ENCODE data around the gene STMP1. TPM values are rescaled to one million over a fixed set of nuclear protein-coding genes. Genes with fewer than 3 reads are reported as not detected.

Gene STMP1
- total RNA-seq, 1 experiment from 2014 or later = 33.6 TPM

DNA sequence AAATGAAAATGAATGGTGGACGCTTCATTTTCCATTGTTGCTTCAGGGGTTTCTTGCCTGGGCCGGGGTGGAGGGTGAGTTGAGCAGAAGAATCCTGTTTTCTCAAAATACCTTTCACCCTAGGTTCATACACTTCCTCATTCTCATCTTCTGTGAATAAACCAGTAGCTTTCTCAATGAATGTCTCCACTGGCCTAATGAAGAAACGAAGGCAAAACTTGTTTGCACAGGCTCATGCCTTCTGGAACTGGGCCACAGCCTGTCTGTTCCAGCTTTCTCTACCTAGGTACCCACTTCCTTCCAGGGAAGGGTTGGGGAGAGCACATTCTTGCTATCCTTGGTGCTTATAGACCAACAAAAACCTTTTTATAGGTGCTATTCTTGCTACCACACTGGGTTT lies 21.3 kb downstream of the STMP1 start:
- CTCF ChIA-PET = interaction anchor here (0.7 to 2.8 kb wide), 3 partner anchors 9 to 21 kb away, joined by 3 to 7 read pairs (median 3); partner anchors contain the start of gene STMP1
- H3K9me3 Mint-ChIP-seq (ENCODE audit: unreplicated experiment) = no peaks in the 10 kb centered on the region
- H3K4me3 Mint-ChIP-seq (ENCODE audit: unreplicated experiment) = no peak overlapping the region
- peak overlapping the region; percentile 1 for H3K27ac Mint-ChIP-seq (ENCODE audit: low read depth, unreplicated experiment)
- no TSS peak for BruUV-seq (replicated peaks)
- intact Hi-C loops (cut with micrococcal nuclease) = no loop called here
- peak; percentile 42 for DNase-seq (ENCODE audit: unreplicated experiment)
- no peaks in the 10 kb centered on the region for H3K27me3 Mint-ChIP-seq (ENCODE audit: insufficient read depth, unreplicated experiment)
- H3K36me3 Mint-ChIP-seq (ENCODE audit: insufficient read depth, unreplicated experiment) = peaks cover 18% of the 10 kb centered on the region
- TF ChIP-seq, protein P1, sequence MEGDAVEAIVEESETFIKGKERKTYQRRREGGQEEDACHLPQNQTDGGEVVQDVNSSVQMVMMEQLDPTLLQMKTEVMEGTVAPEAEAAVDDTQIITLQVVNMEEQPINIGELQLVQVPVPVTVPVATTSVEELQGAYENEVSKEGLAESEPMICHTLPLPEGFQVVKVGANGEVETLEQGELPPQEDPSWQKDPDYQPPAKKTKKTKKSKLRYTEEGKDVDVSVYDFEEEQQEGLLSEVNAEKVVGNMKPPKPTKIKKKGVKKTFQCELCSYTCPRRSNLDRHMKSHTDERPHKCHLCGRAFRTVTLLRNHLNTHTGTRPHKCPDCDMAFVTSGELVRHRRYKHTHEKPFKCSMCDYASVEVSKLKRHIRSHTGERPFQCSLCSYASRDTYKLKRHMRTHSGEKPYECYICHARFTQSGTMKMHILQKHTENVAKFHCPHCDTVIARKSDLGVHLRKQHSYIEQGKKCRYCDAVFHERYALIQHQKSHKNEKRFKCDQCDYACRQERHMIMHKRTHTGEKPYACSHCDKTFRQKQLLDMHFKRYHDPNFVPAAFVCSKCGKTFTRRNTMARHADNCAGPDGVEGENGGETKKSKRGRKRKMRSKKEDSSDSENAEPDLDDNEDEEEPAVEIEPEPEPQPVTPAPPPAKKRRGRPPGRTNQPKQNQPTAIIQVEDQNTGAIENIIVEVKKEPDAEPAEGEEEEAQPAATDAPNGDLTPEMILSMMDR (IDR thresholded peaks at IDR 0.05; ENCODE audit: unreplicated experiment) = no peak
- POLR2A ChIA-PET = interaction anchor here (0.6 to 2.7 kb wide), 4 partner anchors 21 to 102 kb away, joined by 3 to 10 read pairs (median 5); partner anchors contain the start of gene STMP1
- peaks cover 22% of the 10 kb centered on the region for H3K4me1 Mint-ChIP-seq (ENCODE audit: insufficient read depth, unreplicated experiment)

DNA sequence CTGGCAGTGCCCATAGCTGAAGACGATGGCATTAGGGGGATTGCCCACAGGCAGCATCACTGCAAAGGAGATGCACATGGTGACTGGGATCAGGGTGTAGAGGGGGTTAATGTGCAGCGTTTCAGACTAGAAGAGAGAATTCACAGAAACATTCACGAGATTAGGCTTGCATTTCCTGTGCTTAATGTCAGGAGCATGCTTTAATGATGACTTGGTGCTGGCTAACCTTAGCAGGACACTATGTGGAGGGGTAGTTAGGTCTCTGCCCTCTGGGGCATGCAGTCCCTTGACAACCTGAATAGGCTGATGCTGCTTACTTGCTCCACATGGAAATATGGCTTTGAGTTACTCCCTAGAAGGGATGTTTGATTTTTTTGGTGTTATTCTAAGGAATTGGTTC lies 21.8 kb downstream of the STMP1 start:
- no peaks in the 10 kb centered on the region for H3K27me3 Mint-ChIP-seq (ENCODE audit: insufficient read depth, unreplicated experiment)
- ChIA-PET POLR2A (interaction anchor here (0.6 to 2.7 kb wide), 4 partner anchors 21 to 102 kb away, joined by 3 to 10 read pairs (median 5); partner anchors contain the start of gene STMP1), CTCF (interaction anchor here (0.7 to 2.8 kb wide), 4 partner anchors 9 to 22 kb away, joined by 3 to 7 read pairs (median 3); partner anchors contain the start of gene STMP1)
- H3K4me1 Mint-ChIP-seq (ENCODE audit: insufficient read depth, unreplicated experiment) = peaks cover 17% of the 10 kb centered on the region
- intact Hi-C loops (cut with micrococcal nuclease) = no loop called here
- no TSS peak for BruUV-seq (replicated peaks)
- peaks cover 17% of the 10 kb centered on the region for H3K36me3 Mint-ChIP-seq (ENCODE audit: insufficient read depth, unreplicated experiment)
- TF ChIP-seq, protein P1 (IDR thresholded peaks at IDR 0.05; ENCODE audit: unreplicated experiment) = no peak
- H3K4me3 Mint-ChIP-seq (ENCODE audit: unreplicated experiment) = no peak overlapping the region
- DNase-seq (ENCODE audit: unreplicated experiment) = no peak
- H3K9me3 Mint-ChIP-seq (ENCODE audit: unreplicated experiment) = no peaks in the 10 kb centered on the region
- peak overlapping the region; percentile 1 for H3K27ac Mint-ChIP-seq (ENCODE audit: low read depth, unreplicated experiment)

DNA sequence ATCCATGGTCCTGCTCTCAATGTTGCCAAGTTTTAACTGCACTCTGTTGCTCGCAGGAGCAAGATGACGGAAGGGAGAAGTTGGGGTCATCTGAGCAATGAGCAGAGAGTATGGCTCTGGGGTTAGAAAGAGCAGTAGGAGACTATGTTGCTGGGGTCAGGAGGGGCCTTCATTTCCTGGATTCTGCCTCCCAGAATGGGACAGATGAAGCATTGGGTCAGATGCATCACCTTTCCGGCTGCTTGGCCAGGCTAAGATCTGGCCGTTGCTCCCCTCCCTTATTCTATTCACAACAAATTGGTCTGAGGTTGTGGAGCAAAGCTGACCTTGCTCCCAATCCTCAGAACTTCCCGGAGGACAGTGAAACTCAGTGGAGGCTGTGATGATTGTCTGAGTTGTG lies 22.4 kb downstream of the STMP1 start:
- peaks cover 13% of the 10 kb centered on the region for H3K36me3 Mint-ChIP-seq (ENCODE audit: insufficient read depth, unreplicated experiment)
- BruUV-seq (replicated peaks) = no TSS peak
- H3K4me1 Mint-ChIP-seq (ENCODE audit: insufficient read depth, unreplicated experiment) = peaks cover 12% of the 10 kb centered on the region
- H3K9me3 Mint-ChIP-seq (ENCODE audit: unreplicated experiment) = no peaks in the 10 kb centered on the region
- no peak overlapping the region for H3K27ac Mint-ChIP-seq (ENCODE audit: low read depth, unreplicated experiment)
- CTCF ChIA-PET = interaction anchor here (0.8 to 1.1 kb wide), 3 partner anchors 9 to 51 kb away, joined by 3 read pairs; no protein-coding TSS in a partner anchor
- DNase-seq (ENCODE audit: unreplicated experiment) = no peak
- TF ChIP-seq, protein P1 (IDR thresholded peaks at IDR 0.05; ENCODE audit: unreplicated experiment) = no peak
- intact Hi-C loops (cut with micrococcal nuclease) = no loop called here
- H3K27me3 Mint-ChIP-seq (ENCODE audit: insufficient read depth, unreplicated experiment) = no peaks in the 10 kb centered on the region
- no peak overlapping the region for H3K4me3 Mint-ChIP-seq (ENCODE audit: unreplicated experiment)
- POLR2A ChIA-PET = interaction anchor here (2.7 kb wide), 1 partner anchor 22 kb away, joined by 10 read pairs; the partner anchor contains the start of gene STMP1

DNA sequence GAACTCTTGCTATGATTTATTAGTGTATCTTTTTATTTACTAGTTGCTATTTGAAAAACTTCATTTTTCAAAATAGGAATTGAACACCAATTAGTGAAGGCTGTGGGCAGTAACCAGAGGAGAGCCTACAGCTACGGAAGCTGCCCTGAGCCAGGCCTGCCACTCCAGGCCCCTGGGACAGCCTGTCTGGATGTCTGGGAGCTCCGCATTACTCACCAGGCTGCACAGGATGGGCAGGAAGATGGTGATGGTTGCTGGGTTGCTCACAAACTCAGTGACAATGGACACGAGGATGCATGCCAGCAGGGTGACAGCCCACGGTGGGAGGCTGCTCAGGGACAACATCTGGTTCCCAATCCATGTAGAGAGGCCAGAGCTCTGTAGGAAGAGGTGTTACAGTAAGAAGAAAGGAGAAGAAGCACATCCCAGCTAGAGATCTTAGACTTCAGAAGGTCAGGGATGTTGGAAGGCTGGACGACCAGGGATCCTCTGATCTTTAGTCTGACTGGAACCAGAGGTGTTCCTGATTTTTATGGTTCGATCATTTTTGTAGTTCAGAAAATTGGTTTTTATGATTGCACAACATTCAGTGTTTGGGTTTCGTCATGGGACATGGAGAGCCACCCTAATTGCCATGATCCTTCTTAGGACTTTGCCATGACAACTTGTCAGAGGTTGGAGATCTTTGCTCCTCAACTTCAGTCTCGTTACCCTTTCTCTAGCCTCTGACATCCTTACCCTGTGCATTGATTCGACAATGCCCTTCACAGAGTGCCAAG lies 23.2 kb downstream of the STMP1 start:
- no peak for DNase-seq (ENCODE audit: unreplicated experiment)
- Mint-ChIP-seq H3K36me3 (ENCODE audit: insufficient read depth, unreplicated experiment) (peaks cover 15% of the 10 kb centered on the region), H3K4me3 (ENCODE audit: unreplicated experiment) (no peak overlapping the region), H3K27ac (ENCODE audit: low read depth, unreplicated experiment) (no peak overlapping the region), H3K9me3 (ENCODE audit: unreplicated experiment) (no peaks in the 10 kb centered on the region), H3K27me3 (ENCODE audit: insufficient read depth, unreplicated experiment) (no peaks in the 10 kb centered on the region), H3K4me1 (ENCODE audit: insufficient read depth, unreplicated experiment) (peaks cover 12% of the 10 kb centered on the region)
- no TSS peak for BruUV-seq (replicated peaks)
- TF ChIP-seq, protein P1 (IDR thresholded peaks at IDR 0.05; ENCODE audit: unreplicated experiment) = no peak
- POLR2A ChIA-PET = interaction anchor here (2.7 kb wide), 1 partner anchor 23 kb away, joined by 10 read pairs; the partner anchor contains the start of gene STMP1
- CTCF ChIA-PET = interaction anchor here (0.6 to 1.1 kb wide), 4 partner anchors 8 to 171 kb away, joined by 3 read pairs; no protein-coding TSS in a partner anchor
- intact Hi-C loops (cut with micrococcal nuclease) = no loop called here

Data from MCF 10A (cell line).